ENCODE data around the gene ANKRD11.

- TF ChIP-seq POLR2A (IDR thresholded peaks at IDR 0.05; ENCODE audit: low read depth, low read length) = no peak
- TF ChIP-seq CTCF (IDR thresholded peaks at IDR 0.05; ENCODE audit: extremely low read depth in 1 of 2, insufficient read depth in 1 of 2, low read depth in 1 of 2, low read length in 2 of 2) = no peak
- TF ChIP-seq POLR2AphosphoS5 (IDR thresholded peaks at IDR 0.05; ENCODE audit: insufficient read depth, low read depth, low read length) = no peak
- TF ChIP-seq, protein P1, sequence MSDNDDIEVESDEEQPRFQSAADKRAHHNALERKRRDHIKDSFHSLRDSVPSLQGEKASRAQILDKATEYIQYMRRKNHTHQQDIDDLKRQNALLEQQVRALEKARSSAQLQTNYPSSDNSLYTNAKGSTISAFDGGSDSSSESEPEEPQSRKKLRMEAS (IDR thresholded peaks at IDR 0.05; ENCODE audit: insufficient read depth, insufficient read length) = no peak
- no peak for TF ChIP-seq EZH2 (IDR thresholded peaks at IDR 0.05; ENCODE audit: borderline replicate concordance, low read depth, low read length, severe bottlenecking)
- no peak for TF ChIP-seq MYC (IDR thresholded peaks at IDR 0.05; ENCODE audit: low read depth, low read length)
- TF ChIP-seq GATA2 (IDR thresholded peaks at IDR 0.05; ENCODE audit: insufficient read depth, insufficient read length, low read depth, low read length) = no peak
- TF ChIP-seq JUN (IDR thresholded peaks at IDR 0.05; ENCODE audit: borderline replicate concordance, insufficient read depth, insufficient read length, low read depth) = no peak
- no peak for TF ChIP-seq FOS (IDR thresholded peaks at IDR 0.05; ENCODE audit: borderline replicate concordance, insufficient read depth, low read length)
Observed at GRCh38 chr16:89295071-89295900, 195.1 kb downstream of the ANKRD11 start.
